Fibroblast of pulmonary artery (primary cell): Measurements from ENCODE around the gene DHX58.

Source experiments
- DNase-seq: peaks from one replicate; pipeline ENCODE4 v3.0.0-alpha.2; 2010; ENCODE audit warnings: low read depth
- H3K4me3 ChIP-seq: replicated peaks from 2 replicates; pipeline ENCODE4 v1.5.1; 2011; ENCODE audit warnings: low read depth, mild to moderate bottlenecking, control low read depth, low read length, moderate library complexity
- CTCF ChIP-seq: IDR thresholded peaks from 2 replicates; pipeline ENCODE4 v1.5.1; 2011; ENCODE audit warnings: mild to moderate bottlenecking, control low read depth, low read length, inconsistent platforms; ENCODE audit errors: missing control alignments

Gene DHX58

GRCh38 chr17:42135151-42135550, 22.6 kb upstream of the DHX58 start:
- TF ChIP-seq CTCF: no peak
- H3K4me3 ChIP-seq: no peak overlapping the region
- no peak for DNase-seq

GRCh38 chr17:42133461-42134041, 21.0 kb upstream of the DHX58 start:
- DNase-seq: no peak
- no peak overlapping the region for H3K4me3 ChIP-seq
- TF ChIP-seq CTCF: no peak

GRCh38 chr17:42132941-42133340, 20.4 kb upstream of the DHX58 start:
- no peak for TF ChIP-seq CTCF
- peak; percentile 69 for DNase-seq
- no peak overlapping the region for H3K4me3 ChIP-seq

- peak; percentile 63 for DNase-seq
- no peak overlapping the region for H3K4me3 ChIP-seq
- TF ChIP-seq CTCF: no peak
Observed at GRCh38 chr17:42131981-42132432, 19.5 kb upstream of the DHX58 start.

GRCh38 chr17:42131232-42131631, 18.7 kb upstream of the DHX58 start:
- no peak overlapping the region for H3K4me3 ChIP-seq
- no peak for DNase-seq
- no peak for TF ChIP-seq CTCF

- no peak for TF ChIP-seq CTCF
- no peak for DNase-seq
- no peak overlapping the region for H3K4me3 ChIP-seq
Observed at GRCh38 chr17:42130310-42130936, 17.9 kb upstream of the DHX58 start.
